Measurements from ENCODE around the gene MALSU1. TPM values are rescaled to one million over a fixed set of nuclear protein-coding genes. Genes with fewer than 3 reads are reported as not detected.

MALSU1 gene
- total and polyA plus RNA-seq, 2 of the 13 experiments (the other 11 are each of a cell fraction or from before 2014, with no cell fraction given), result 72.0 to 141 TPM

DNA sequence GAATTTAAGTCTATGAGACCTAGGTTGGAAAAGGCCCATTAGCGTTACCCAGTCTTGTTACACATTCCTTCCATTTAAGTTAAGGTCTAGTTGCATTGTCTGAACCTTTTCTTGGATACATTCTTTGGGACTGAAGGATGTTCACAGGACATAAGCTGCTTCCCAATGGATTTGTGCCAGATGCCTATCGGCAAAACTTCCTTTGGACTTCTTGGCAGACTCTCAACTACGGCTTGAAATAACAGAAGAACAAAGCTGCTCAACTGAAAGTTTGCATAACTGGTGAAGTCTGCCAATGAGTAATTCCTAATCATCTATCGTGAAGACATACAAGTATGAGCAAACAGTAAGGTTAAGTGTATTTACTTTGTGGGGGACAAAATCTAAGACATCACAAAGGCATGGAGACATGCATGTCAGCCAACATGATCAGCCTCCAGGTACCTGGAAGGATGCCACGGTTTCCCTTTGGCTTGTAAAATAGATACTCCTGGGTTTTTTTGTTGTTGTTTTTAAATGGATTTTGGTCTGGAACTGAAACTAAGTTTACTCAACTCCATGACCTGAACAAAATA lies 35.4 kb downstream of the MALSU1 start (continued):
- TF ChIP-seq ETV6 (CRISPR knock-in tag; conservative IDR thresholded peaks at IDR 0.05) (0 out of 2 replicates have a peak, but pooled peaks have one; percentile 25), EHMT2 (IDR thresholded peaks at IDR 0.05; ENCODE audit: borderline replicate concordance, low read depth, low read length) (no peak; the same call in 1 of the 2 replicates), TBX3 (IDR thresholded peaks at IDR 0.05; ENCODE audit: borderline replicate concordance) (peak; percentile 81; the same call in 1 of the 2 replicates), BRCA1 (CRISPR knock-in tag; IDR thresholded peaks at IDR 0.05) (0 out of 2 replicates have a peak, but pooled peaks have one; percentile 31), MAX (IDR thresholded peaks at IDR 0.05) (peak; percentile 59; the same call in 1 of the 2 replicates), SOX5 (CRISPR knock-in tag; IDR thresholded peaks at IDR 0.05; ENCODE audit: borderline replicate concordance) (peak; percentile 93), ZNF331 (CRISPR knock-in tag; IDR thresholded peaks at IDR 0.05) (peak; percentile 79), ZNF691 (CRISPR knock-in tag; IDR thresholded peaks at IDR 0.05; ENCODE audit: borderline replicate concordance, low read depth) (no peak), PAWR (CRISPR knock-in tag; IDR thresholded peaks at IDR 0.05; ENCODE audit: borderline replicate concordance) (no peak), ZNF414 (CRISPR knock-in tag; IDR thresholded peaks at IDR 0.05) (0 out of 2 replicates have a peak, but pooled peaks have one; percentile 37), MYC (CRISPR knock-in tag; IDR thresholded peaks at IDR 0.05; ENCODE audit: borderline replicate concordance) (no peak), ZNF225 (CRISPR knock-in tag; IDR thresholded peaks at IDR 0.05) (no peak), ZNF878 (CRISPR knock-in tag; IDR thresholded peaks at IDR 0.05) (peak; percentile 55; the same call in 1 of the 2 replicates), ZKSCAN5 (CRISPR knock-in tag; IDR thresholded peaks at IDR 0.05) (no peak), NONO (IDR thresholded peaks at IDR 0.05) (no peak), NONO (CRISPR knock-in tag; conservative IDR thresholded peaks at IDR 0.05) (peak; percentile 64; the same call in 1 of the 2 replicates), LRRFIP1 (CRISPR knock-in tag; conservative IDR thresholded peaks at IDR 0.05) (0 out of 2 replicates have a peak, but pooled peaks have one; percentile 35), RFX1 (IDR thresholded peaks at IDR 0.05) (no peak), ETV5 (CRISPR knock-in tag; IDR thresholded peaks at IDR 0.05; ENCODE audit: borderline replicate concordance) (peak; percentile 79; the same call in 1 of the 2 replicates)
- TF ChIP-seq, protein P1, sequence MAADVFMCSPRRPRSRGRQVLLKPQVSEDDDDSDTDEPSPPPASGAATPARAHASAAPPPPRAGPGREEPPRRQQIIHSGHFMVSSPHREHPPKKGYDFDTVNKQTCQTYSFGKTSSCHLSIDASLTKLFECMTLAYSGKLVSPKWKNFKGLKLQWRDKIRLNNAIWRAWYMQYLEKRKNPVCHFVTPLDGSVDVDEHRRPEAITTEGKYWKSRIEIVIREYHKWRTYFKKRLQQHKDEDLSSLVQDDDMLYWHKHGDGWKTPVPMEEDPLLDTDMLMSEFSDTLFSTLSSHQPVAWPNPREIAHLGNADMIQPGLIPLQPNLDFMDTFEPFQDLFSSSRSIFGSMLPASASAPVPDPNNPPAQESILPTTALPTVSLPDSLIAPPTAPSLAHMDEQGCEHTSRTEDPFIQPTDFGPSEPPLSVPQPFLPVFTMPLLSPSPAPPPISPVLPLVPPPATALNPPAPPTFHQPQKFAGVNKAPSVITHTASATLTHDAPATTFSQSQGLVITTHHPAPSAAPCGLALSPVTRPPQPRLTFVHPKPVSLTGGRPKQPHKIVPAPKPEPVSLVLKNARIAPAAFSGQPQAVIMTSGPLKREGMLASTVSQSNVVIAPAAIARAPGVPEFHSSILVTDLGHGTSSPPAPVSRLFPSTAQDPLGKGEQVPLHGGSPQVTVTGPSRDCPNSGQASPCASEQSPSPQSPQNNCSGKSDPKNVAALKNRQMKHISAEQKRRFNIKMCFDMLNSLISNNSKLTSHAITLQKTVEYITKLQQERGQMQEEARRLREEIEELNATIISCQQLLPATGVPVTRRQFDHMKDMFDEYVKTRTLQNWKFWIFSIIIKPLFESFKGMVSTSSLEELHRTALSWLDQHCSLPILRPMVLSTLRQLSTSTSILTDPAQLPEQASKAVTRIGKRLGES (CRISPR knock-in tag; IDR thresholded peaks at IDR 0.05; ENCODE audit: borderline replicate concordance), result no peak
- TF ChIP-seq, protein P2, sequence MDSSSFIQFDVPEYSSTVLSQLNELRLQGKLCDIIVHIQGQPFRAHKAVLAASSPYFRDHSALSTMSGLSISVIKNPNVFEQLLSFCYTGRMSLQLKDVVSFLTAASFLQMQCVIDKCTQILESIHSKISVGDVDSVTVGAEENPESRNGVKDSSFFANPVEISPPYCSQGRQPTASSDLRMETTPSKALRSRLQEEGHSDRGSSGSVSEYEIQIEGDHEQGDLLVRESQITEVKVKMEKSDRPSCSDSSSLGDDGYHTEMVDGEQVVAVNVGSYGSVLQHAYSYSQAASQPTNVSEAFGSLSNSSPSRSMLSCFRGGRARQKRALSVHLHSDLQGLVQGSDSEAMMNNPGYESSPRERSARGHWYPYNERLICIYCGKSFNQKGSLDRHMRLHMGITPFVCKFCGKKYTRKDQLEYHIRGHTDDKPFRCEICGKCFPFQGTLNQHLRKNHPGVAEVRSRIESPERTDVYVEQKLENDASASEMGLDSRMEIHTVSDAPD (CRISPR knock-in tag; IDR thresholded peaks at IDR 0.05), result peak; percentile 96
